ENCODE measurements around the gene DCDC1. TPM values are rescaled to one million over a fixed set of nuclear protein-coding genes. Genes with fewer than 3 reads are reported as not detected.

Gene DCDC1
- total RNA-seq, 1 experiment from 2014 or later: 0.22 TPM

- TF ChIP-seq USF2 (CRISPR knock-in tag; IDR thresholded peaks at IDR 0.05) (no peak), TCF7 (CRISPR knock-in tag; IDR thresholded peaks at IDR 0.05; ENCODE audit: low read depth) (no peak), RORB (CRISPR knock-in tag; IDR thresholded peaks at IDR 0.05) (no peak)
Measured at GRCh38 chr11:31408201-31408600, 38.7 kb upstream of the DCDC1 start (continued).

- ATAC-seq (no peak), DNase-seq (ENCODE audit: low spot score) (no peak)
- ChIA-PET CTCF (no interaction called here), POLR2A (interaction anchor here (0.7 kb wide), 1 partner anchor 348 kb away, joined by 4 read pairs; no protein-coding TSS in a partner anchor)
- peaks cover 6% of the 10 kb centered on the region for H3K9me3 Mint-ChIP-seq
- TF ChIP-seq TEAD1 (CRISPR knock-in tag; IDR thresholded peaks at IDR 0.05): no peak
- no peak for TF ChIP-seq IRF2 (CRISPR knock-in tag; IDR thresholded peaks at IDR 0.05; ENCODE audit: borderline replicate concordance, low read depth)
- no peak for TF ChIP-seq E2F5 (CRISPR knock-in tag; IDR thresholded peaks at IDR 0.05)
- TF ChIP-seq ZBTB43 (CRISPR knock-in tag; IDR thresholded peaks at IDR 0.05): no peak
- no peak for TF ChIP-seq SP1 (CRISPR knock-in tag; conservative IDR thresholded peaks at IDR 0.05)
- no peak for TF ChIP-seq E2F1 (CRISPR knock-in tag; IDR thresholded peaks at IDR 0.05)
- TF ChIP-seq FOXK1 (CRISPR knock-in tag; IDR thresholded peaks at IDR 0.05): no peak
- no peak for TF ChIP-seq MXD4 (CRISPR knock-in tag; IDR thresholded peaks at IDR 0.05; ENCODE audit: borderline replicate concordance)
- H3K4me1 Mint-ChIP-seq: peaks cover 4% of the 10 kb centered on the region
- peak overlapping the region; percentile 84; the same call in 1 of the 2 replicates for H3K27ac Mint-ChIP-seq
- peaks cover 11% of the 10 kb centered on the region for H3K36me3 Mint-ChIP-seq
- H3K4me3 Mint-ChIP-seq: no peak overlapping the region
- no peaks in the 10 kb centered on the region for H3K27me3 Mint-ChIP-seq (ENCODE audit: low read depth)
Measured at GRCh38 chr11:31404614-31405013, 35.1 kb upstream of the DCDC1 start.

- Mint-ChIP-seq H3K27me3 (ENCODE audit: low read depth) (no peaks in the 10 kb centered on the region), H3K4me3 (no peak overlapping the region), H3K36me3 (peaks cover 18% of the 10 kb centered on the region), H3K27ac (no peak overlapping the region), H3K9me3 (peaks cover 13% of the 10 kb centered on the region), H3K4me1 (no peaks in the 10 kb centered on the region; the same call in 1 of the 2 replicates)
- CTCF ChIA-PET: interaction anchor here (0.6 to 1.5 kb wide), 7 partner anchors 27 to 779 kb away, joined by 3 to 5 read pairs (median 3); partner anchors contain the start of genes DCDC1 and DNAJC24
- POLR2A ChIA-PET: no interaction called here
- no peak for DNase-seq (ENCODE audit: low spot score)
- no peak for ATAC-seq
- TF ChIP-seq E2F4 (CRISPR knock-in tag; IDR thresholded peaks at IDR 0.05; ENCODE audit: borderline replicate concordance, low read depth) (no peak), CTCF (IDR thresholded peaks at IDR 0.05) (peak; percentile 38; the same call in 1 of the 2 replicates), ZNF416 (CRISPR knock-in tag; IDR thresholded peaks at IDR 0.05) (no peak)
Measured at GRCh38 chr11:31397239-31397834, 27.8 kb upstream of the DCDC1 start.

Data from WTC11 (cell line).